ENCODE measurements around the gene PI4K2A.

PI4K2A gene

GRCh38 chr10:97707134-97707861, 66.8 kb downstream of the PI4K2A start:
- no peak for FAIRE-seq

- FAIRE-seq: no peak
Observed at GRCh38 chr10:97708167-97708566, 67.7 kb downstream of the PI4K2A start.

GRCh38 chr10:97708976-97709946, 68.8 kb downstream of the PI4K2A start:
- peak; percentile 59 for FAIRE-seq

GRCh38 chr10:97711640-97712572, 71.4 kb downstream of the PI4K2A start:
- no peak for FAIRE-seq

GRCh38 chr10:97713339-97713825, 72.9 kb downstream of the PI4K2A start, which contains the start of gene MARVELD1:
MARVELD1 (plus strand) TSS chr10:97713730; CDS start chr10:97713877, 147 bp downstream.
- no peak for FAIRE-seq

- FAIRE-seq: no peak
Observed at GRCh38 chr10:97713826-97714400, 73.4 kb downstream of the PI4K2A start.

- FAIRE-seq: peak; percentile 90
Observed at GRCh38 chr10:97714401-97715258, 74.2 kb downstream of the PI4K2A start.

- no peak for FAIRE-seq
Observed at GRCh38 chr10:97715259-97715874, 74.9 kb downstream of the PI4K2A start.

GRCh38 chr10:97717627-97718026, 77.2 kb downstream of the PI4K2A start:
- no peak for FAIRE-seq

GRCh38 chr10:97718178-97718577, 77.7 kb downstream of the PI4K2A start:
- no peak for FAIRE-seq

- FAIRE-seq: no peak
Observed at GRCh38 chr10:97718659-97719142, 78.2 kb downstream of the PI4K2A start.

- FAIRE-seq: no peak
Observed at GRCh38 chr10:97719602-97720001, 79.1 kb downstream of the PI4K2A start.

GRCh38 chr10:97721871-97722780, 81.7 kb downstream of the PI4K2A start:
- no peak for FAIRE-seq

GRCh38 chr10:97723001-97723400, 82.5 kb downstream of the PI4K2A start:
- FAIRE-seq: no peak

- no peak for FAIRE-seq
Observed at GRCh38 chr10:97724341-97724941, 84.0 kb downstream of the PI4K2A start.
